Endothelial cell of umbilical vein (primary cell): ENCODE results near the gene SLC44A1. TPM values are rescaled to one million over a fixed set of nuclear protein-coding genes. Genes with fewer than 3 reads are reported as not detected.

Experiments
- BruUV-seq: library from RNA; stranded (reverse); fragments of 400-500 nt; replicated peaks from 2 replicates; lab custom pipeline; 2021; lab: Mats Ljungman, UMichigan
- CTCF ChIA-PET: fragments of 300-600, 350-600 bp; sonication (Branson Sonifier 250); formaldehyde crosslinking; loops from one replicate; lab custom pipeline; 2021; ENCODE audit warnings: antibody characterized with exemption, inconsistent platforms; lab: Charles Lee
- POLR2A ChIA-PET: fragments of 300-600, 350-600 bp; sonication (Branson Sonifier 250); formaldehyde crosslinking; loops from one replicate; lab custom pipeline; 2021; ENCODE audit warnings: antibody characterized with exemption, inconsistent platforms; lab: Charles Lee
- DNase-seq: peaks from one replicate; pipeline ENCODE4 v3.0.0-alpha.2; 2011; ENCODE audit warnings: low read depth, low spot score
- FAIRE-seq: peaks from 2 replicates; lab custom pipeline; 2011; peaks lifted over from hg19 to GRCh38; lab: Jason Lieb, UNC
- H2AFZ ChIP-seq: 2 replicates; pipeline ENCODE4 v1.6.0; 2012; ENCODE audit warnings: low read depth, low read length, control low read depth, inconsistent platforms
- H3K27ac ChIP-seq: 2 replicates; pipeline ENCODE4 v1.5.1; 2011; ENCODE audit warnings: low read depth, mild to moderate bottlenecking, control low read depth, low read length, moderate library complexity; ENCODE audit not compliant: insufficient read depth
- H3K27me3 ChIP-seq, 2 experiments: 2 replicates each; pipeline versions ENCODE4 v1.6.0 to v1.6.1; 2011; ENCODE audit warnings: low read length in 2 of 2, mixed read lengths in 1 of 2; ENCODE audit not compliant: control insufficient read depth in 2 of 2, insufficient read depth in 2 of 2
- H3K36me3 ChIP-seq, 2 experiments: 2 replicates in 1 of 2; 3 replicates in 1 of 2; pipeline ENCODE4 v1.5.1; 2011; ENCODE audit warnings: low read length in 2 of 2, mild to moderate bottlenecking in 1 of 2, moderate library complexity in 1 of 2; ENCODE audit not compliant: control insufficient read depth in 2 of 2, insufficient read depth in 2 of 2; ENCODE audit errors: extremely low read depth in 1 of 2
- H3K4me1 ChIP-seq: 3 replicates; pipeline ENCODE4 v1.5.1; 2011; ENCODE audit warnings: mild to moderate bottlenecking, low read length; ENCODE audit not compliant: control insufficient read depth, insufficient read depth; ENCODE audit errors: extremely low read depth
- H3K4me2 ChIP-seq: 2 replicates; pipeline ENCODE4 v1.6.1; 2011; ENCODE audit warnings: low read length, control low read depth, mixed read lengths; ENCODE audit not compliant: insufficient read depth
- H3K4me3 ChIP-seq, 3 experiments: fragments of 200-600 bp in 1 of 3; sonication (generic), shearing (Covaris generic) in 1 of 3; replicated peaks in 1 of 3; 2 replicates each; pipeline ENCODE4 v1.5.1; 2011 to 2016; ENCODE audit warnings: control low read depth in 3 of 3, low read length in 3 of 3, mild to moderate bottlenecking in 2 of 3, inconsistent platforms in 1 of 3, low read depth in 1 of 3, moderate library complexity in 1 of 3; ENCODE audit not compliant: insufficient read depth in 1 of 3
- H3K79me2 ChIP-seq: 2 replicates; pipeline ENCODE4 v1.6.0; 2012; ENCODE audit warnings: low read length, inconsistent platforms; ENCODE audit not compliant: control insufficient read depth, insufficient read depth
- H3K9ac ChIP-seq: replicated peaks from 2 replicates; pipeline ENCODE3; 2011; ENCODE audit warnings: low read length, control low read depth; ENCODE audit not compliant: insufficient read depth; ENCODE audit errors: extremely low read depth
- H3K9me1 ChIP-seq: replicated peaks from 3 replicates; pipeline ENCODE4 v1.6.0; 2011; ENCODE audit warnings: mild to moderate bottlenecking, low read length; ENCODE audit not compliant: control insufficient read depth, insufficient read depth; ENCODE audit errors: extremely low read depth
- H3K9me3 ChIP-seq: replicated peaks from 2 replicates; pipeline ENCODE4 v1.5.1; 2012; ENCODE audit warnings: low read length, inconsistent platforms; ENCODE audit not compliant: control insufficient read depth, insufficient read depth
- H4K20me1 ChIP-seq: replicated peaks from 2 replicates; pipeline ENCODE3; 2011; ENCODE audit warnings: mild to moderate bottlenecking, low read length; ENCODE audit not compliant: control insufficient read depth, insufficient read depth; ENCODE audit errors: extremely low read depth
- CTCF ChIP-seq, 2 donors: IDR thresholded peaks; 1 replicate in 1 of 2; 2 replicates in 1 of 2; pipeline ENCODE4 v1.5.1; 2011; ENCODE audit warnings: low read length in 2 of 2, mild to moderate bottlenecking in 2 of 2, moderate library complexity in 2 of 2, control low read depth in 1 of 2, inconsistent platforms in 1 of 2, low read depth in 1 of 2; ENCODE audit not compliant: insufficient read depth in 1 of 2; ENCODE audit errors: extremely low read depth in 1 of 2
- EZH2 ChIP-seq: IDR thresholded peaks from 2 replicates; pipeline ENCODE4 v1.6.1; 2012; ENCODE audit warnings: borderline replicate concordance, low read depth, mild to moderate bottlenecking, moderate library complexity, low read length, inconsistent platforms; ENCODE audit not compliant: severe bottlenecking
- FOS ChIP-seq: IDR thresholded peaks from 2 replicates; pipeline ENCODE4 v1.6.1; 2011; ENCODE audit warnings: mild to moderate bottlenecking, low read length, moderate library complexity, borderline replicate concordance; ENCODE audit not compliant: insufficient read depth
- GATA2 ChIP-seq: IDR thresholded peaks from 2 replicates; pipeline ENCODE4 v1.7.0; 2011; ENCODE audit warnings: low read depth, mild to moderate bottlenecking, moderate library complexity, mixed read lengths, low read length; ENCODE audit not compliant: insufficient read length, insufficient read depth
- JUN ChIP-seq: IDR thresholded peaks from 2 replicates; pipeline ENCODE4 v1.6.1; 2011; ENCODE audit warnings: borderline replicate concordance, low read depth; ENCODE audit not compliant: insufficient read length, insufficient read depth
- MAX ChIP-seq: IDR thresholded peaks from 2 replicates; pipeline ENCODE4 v1.6.1; 2011; ENCODE audit not compliant: insufficient read depth, insufficient read length
- MYC ChIP-seq: IDR thresholded peaks from one replicate; pipeline ENCODE4 v1.6.1; 2011; ENCODE audit warnings: mild to moderate bottlenecking, low read depth, low read length
- POLR2A ChIP-seq: IDR thresholded peaks from 2 replicates; pipeline ENCODE4 v1.6.1; 2012; ENCODE audit warnings: low read depth, mild to moderate bottlenecking, control low read depth, low read length
- POLR2AphosphoS5 ChIP-seq: IDR thresholded peaks from 2 replicates; pipeline ENCODE4 v1.6.1; 2012; ENCODE audit warnings: low read depth, mild to moderate bottlenecking, control low read depth, low read length, moderate library complexity; ENCODE audit not compliant: insufficient read depth
- dilution Hi-C: fragments of 300-500 bp; cut with MboI; formaldehyde crosslinking; loops from one replicate; pipeline ENCODE4 v1.15.0; 2019; ENCODE audit warnings: low sequenced_read_pairs; ENCODE audit not compliant: extremely low pct_ligation_motif_present
- intact Hi-C: fragments of 100-400 bp; cut with micrococcal nuclease; formaldehyde crosslinking; loops from one replicate; pipeline ENCODE4 v1.10.0; 2022
- polyA plus RNA-seq, 4 experiments: library from polyadenylated mRNA; depleted of rRNA in 3 of 4; stranded (reverse) in 3 of 4; unstranded in 1 of 4; fragments of >200 nt; gene quantifications; 2 replicates each; pipeline versions ENCODE4 v1.2.1 to v1.2.3, GENCODE V29; 2011 to 2012; ENCODE audit warnings: missing spikeins in 1 of 4
- total RNA-seq: library from RNA; stranded (reverse); gene quantifications from 2 replicates; pipeline ENCODE4 v1.2.3, GENCODE V29; 2021

The SLC44A1 gene
- total and polyA plus RNA-seq, 2 donors (not counting 3 experiments of a cell fraction or from before 2014, with no cell fraction given) = 16.1 to 37.7 TPM

- POLR2A ChIA-PET = no interaction called here
- H3K9me1 ChIP-seq = no peaks in the 10 kb centered on the region
- H3K27ac ChIP-seq = no peak overlapping the region
- no peak overlapping the region for H3K9ac ChIP-seq
- H3K4me2 ChIP-seq = no peak overlapping the region
- FAIRE-seq (no peak), DNase-seq (no peak)
- H3K27me3 ChIP-seq = no peaks in the 10 kb centered on the region
- no peaks in the 10 kb centered on the region for H3K9me3 ChIP-seq
- no peaks in the 10 kb centered on the region for H3K79me2 ChIP-seq
- TF ChIP-seq EZH2 = no peak
- no peak for TF ChIP-seq POLR2A
- no peak for TF ChIP-seq CTCF (IDR thresholded peaks at IDR 0.05; ENCODE audit: extremely low read depth in 1 of 2, insufficient read depth in 1 of 2, low read depth in 1 of 2, low read length in 2 of 2)
- TF ChIP-seq MYC = no peak
- TF ChIP-seq FOS = no peak
- TF ChIP-seq MAX = no peak
- TF ChIP-seq POLR2AphosphoS5 = no peak
- TF ChIP-seq JUN = no peak
- TF ChIP-seq GATA2 = no peak
- H3K4me1 ChIP-seq = no peaks in the 10 kb centered on the region
- dilution Hi-C loops (no loop called here), intact Hi-C loops (no loop called here)
- H3K4me3 ChIP-seq = no peak overlapping the region
- CTCF ChIA-PET = no interaction called here
- no peaks in the 10 kb centered on the region for H4K20me1 ChIP-seq
- H3K36me3 ChIP-seq = no peaks in the 10 kb centered on the region
- no TSS peak for BruUV-seq
- H2AFZ ChIP-seq = no peak overlapping the region
These were observed 25.8 kb upstream of the SLC44A1 start for GRCh38 chr9:105218673-105219072.
